CD8-positive, alpha-beta memory T cell (primary cell): ENCODE data around the gene DNAJC5. TPM values are rescaled to one million over a fixed set of nuclear protein-coding genes. Genes with fewer than 3 reads are reported as not detected.

Source experiments
- polyA plus RNA-seq: library from polyadenylated mRNA; unstranded; fragments of 300-500 nt; fragmentation: Illumina TruSeq; gene quantifications from one replicate; pipeline ENCODE4 v1.2.3, GENCODE V29; 2021
- total RNA-seq, 2 experiments: library from RNA; stranded (reverse); gene quantifications; one replicate each; pipeline ENCODE4 v1.2.3, GENCODE V29; 2021

DNAJC5 gene
- total and polyA plus RNA-seq, 3 experiments from 2014 or later: 8.3 to 40.9 (median 38.9) TPM

Other genes with a start within 250 kb of the DNAJC5 start
- 10 to 100 TPM; 21.0 to 21.6 TPM for gene STMN3, start 241.7 kb upstream of the DNAJC5 start, total RNA-seq
- gene STMN3, start 241.7 kb upstream of the DNAJC5 start, polyA plus RNA-seq: 24.7 TPM
- gene RTEL1, start 236.8 kb upstream of the DNAJC5 start, total RNA-seq: 10 to 100 TPM; 52.3 to 54.5 TPM
- gene RTEL1, start 236.8 kb upstream of the DNAJC5 start, polyA plus RNA-seq: 5.7 TPM
- not detected for gene TNFRSF6B, start 198.5 kb upstream of the DNAJC5 start, total RNA-seq
- gene TNFRSF6B, start 198.5 kb upstream of the DNAJC5 start, polyA plus RNA-seq: 0.22 TPM
- 10 to 100 TPM; 63.7 to 72.8 TPM for gene ARFRP1, start 187.2 kb upstream of the DNAJC5 start, total RNA-seq
- 73.9 TPM for gene ARFRP1, start 187.2 kb upstream of the DNAJC5 start, polyA plus RNA-seq
- 10 to 100 TPM; 29.7 to 29.9 TPM for gene ZGPAT, start 187.1 kb upstream of the DNAJC5 start, total RNA-seq
- 77.5 TPM for gene ZGPAT, start 187.1 kb upstream of the DNAJC5 start, polyA plus RNA-seq
- gene LIME1, start 158.5 kb upstream of the DNAJC5 start, total RNA-seq: 10 to 100 TPM; 18.4 to 19.6 TPM
- 366 TPM for gene LIME1, start 158.5 kb upstream of the DNAJC5 start, polyA plus RNA-seq
- gene SLC2A4RG, start 155.3 kb upstream of the DNAJC5 start, total RNA-seq: 10 to 100 TPM; 37.5 to 40.6 TPM
- 7.8 TPM for gene SLC2A4RG, start 155.3 kb upstream of the DNAJC5 start, polyA plus RNA-seq
- under 1 TPM; 0.31 to 0.39 TPM for gene ZBTB46, start 63.9 kb upstream of the DNAJC5 start, total RNA-seq
- gene ZBTB46, start 63.9 kb upstream of the DNAJC5 start, polyA plus RNA-seq: 0.08 TPM
- not detected for gene ABHD16B, start 33.6 kb upstream of the DNAJC5 start, total RNA-seq
- gene ABHD16B, start 33.6 kb upstream of the DNAJC5 start, polyA plus RNA-seq: not detected
- gene TPD52L2, start 29.9 kb upstream of the DNAJC5 start, total RNA-seq: 10 to 100 TPM; 60.0 to 64.4 TPM
- gene TPD52L2, start 29.9 kb upstream of the DNAJC5 start, polyA plus RNA-seq: 72.1 TPM
- gene UCKL1, start 61.3 kb downstream of the DNAJC5 start, total RNA-seq: 10 to 100 TPM; 35.7 to 36.2 TPM
- gene UCKL1, start 61.3 kb downstream of the DNAJC5 start, polyA plus RNA-seq: 34.5 TPM
- 10 to 100 TPM; 11.5 to 12.1 TPM for gene ZNF512B, start 74.8 kb downstream of the DNAJC5 start, total RNA-seq
- 1.0 TPM for gene ZNF512B, start 74.8 kb downstream of the DNAJC5 start, polyA plus RNA-seq
- 10 to 100 TPM; 19.3 to 24.5 TPM for gene SAMD10, start 84.5 kb downstream of the DNAJC5 start, total RNA-seq
- 15.6 TPM for gene SAMD10, start 84.5 kb downstream of the DNAJC5 start, polyA plus RNA-seq
- gene PRPF6, start 86.0 kb downstream of the DNAJC5 start, total RNA-seq: 10 to 100 TPM; 76.2 to 78.3 TPM
- 97.1 TPM for gene PRPF6, start 86.0 kb downstream of the DNAJC5 start, polyA plus RNA-seq
- 1 to 10 TPM; 2.4 to 2.7 TPM for gene C20orf204, start 141.1 kb downstream of the DNAJC5 start, total RNA-seq
- gene C20orf204, start 141.1 kb downstream of the DNAJC5 start, polyA plus RNA-seq: 0.40 TPM
- gene SOX18, start 154.5 kb downstream of the DNAJC5 start, total RNA-seq: not detected
- gene SOX18, start 154.5 kb downstream of the DNAJC5 start, polyA plus RNA-seq: not detected
- 10 to 100 TPM; 24.2 to 24.5 TPM for gene TCEA2, start 168.1 kb downstream of the DNAJC5 start, total RNA-seq
- 30.9 TPM for gene TCEA2, start 168.1 kb downstream of the DNAJC5 start, polyA plus RNA-seq
- gene RGS19, start 184.4 kb downstream of the DNAJC5 start, total RNA-seq: 10 to 100 TPM; 35.3 to 36.9 TPM
- gene RGS19, start 184.4 kb downstream of the DNAJC5 start, polyA plus RNA-seq: 120 TPM
- gene OPRL1, start 185.0 kb downstream of the DNAJC5 start, total RNA-seq: under 1 TPM; 0.38 to 0.44 TPM
- 0.49 TPM for gene OPRL1, start 185.0 kb downstream of the DNAJC5 start, polyA plus RNA-seq
- gene LKAAEAR1, start 189.3 kb downstream of the DNAJC5 start, total RNA-seq: under 1 TPM; 0.29 to 0.39 TPM
- 1.2 TPM for gene LKAAEAR1, start 189.3 kb downstream of the DNAJC5 start, polyA plus RNA-seq
- gene NPBWR2, start 212.4 kb downstream of the DNAJC5 start, total RNA-seq: not detected
- gene NPBWR2, start 212.4 kb downstream of the DNAJC5 start, polyA plus RNA-seq: not detected